GM15510 (cell line): Measurements from ENCODE around the gene ZBTB22.
A peak's percentile ranks its signal among the peaks of the same experiment; 100 is the strongest.

Experiments used
- POLR2A ChIP-seq: IDR thresholded peaks from 3 replicates; pipeline ENCODE4 v1.6.1; 2011; ENCODE audit warnings: borderline replicate concordance; ENCODE audit not compliant: insufficient read length; ENCODE audit errors: extremely low read depth

Gene ZBTB22

GRCh38 chr6:33292996-33293682 is 24.4 kb downstream of the ZBTB22 start:
- no peak for TF ChIP-seq POLR2A

DNA sequence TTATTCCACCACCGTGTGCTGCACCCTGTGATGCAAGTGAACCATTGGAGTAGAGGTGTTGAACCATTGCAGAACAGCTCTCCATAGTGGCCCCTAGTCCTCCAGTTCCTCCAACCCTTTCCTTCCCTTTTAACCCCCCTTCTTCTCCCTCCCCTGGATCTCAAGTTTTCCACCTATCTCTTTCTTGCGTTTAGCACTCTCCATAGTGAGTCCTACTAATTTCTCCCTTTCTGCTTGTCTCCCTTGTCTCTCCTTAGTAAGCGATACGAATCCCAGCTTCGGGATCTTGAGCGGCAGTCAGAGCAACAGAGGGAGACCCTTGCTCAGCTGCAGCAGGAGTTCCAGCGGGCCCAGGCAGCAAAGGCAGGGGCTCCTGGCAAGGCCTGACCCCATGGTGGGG is 27.1 kb downstream of the ZBTB22 start:
- no peak for TF ChIP-seq POLR2A

- no peak for TF ChIP-seq POLR2A
These were observed 27.7 kb downstream of the ZBTB22 start for GRCh38 chr6:33289784-33290315.

- peak; percentile 43 for TF ChIP-seq POLR2A
These were observed 28.4 kb downstream of the ZBTB22 start, which contains the start of the genes PFDN6 and WDR46 for GRCh38 chr6:33288921-33289783. Gene PFDN6, plus strand, starts transcription at chr6:33289601. Its CDS starts 256 bp downstream, at chr6:33289857. Gene WDR46, minus strand, starts transcription at chr6:33289239. Its CDS starts 69 bp downstream, at chr6:33289170.

DNA sequence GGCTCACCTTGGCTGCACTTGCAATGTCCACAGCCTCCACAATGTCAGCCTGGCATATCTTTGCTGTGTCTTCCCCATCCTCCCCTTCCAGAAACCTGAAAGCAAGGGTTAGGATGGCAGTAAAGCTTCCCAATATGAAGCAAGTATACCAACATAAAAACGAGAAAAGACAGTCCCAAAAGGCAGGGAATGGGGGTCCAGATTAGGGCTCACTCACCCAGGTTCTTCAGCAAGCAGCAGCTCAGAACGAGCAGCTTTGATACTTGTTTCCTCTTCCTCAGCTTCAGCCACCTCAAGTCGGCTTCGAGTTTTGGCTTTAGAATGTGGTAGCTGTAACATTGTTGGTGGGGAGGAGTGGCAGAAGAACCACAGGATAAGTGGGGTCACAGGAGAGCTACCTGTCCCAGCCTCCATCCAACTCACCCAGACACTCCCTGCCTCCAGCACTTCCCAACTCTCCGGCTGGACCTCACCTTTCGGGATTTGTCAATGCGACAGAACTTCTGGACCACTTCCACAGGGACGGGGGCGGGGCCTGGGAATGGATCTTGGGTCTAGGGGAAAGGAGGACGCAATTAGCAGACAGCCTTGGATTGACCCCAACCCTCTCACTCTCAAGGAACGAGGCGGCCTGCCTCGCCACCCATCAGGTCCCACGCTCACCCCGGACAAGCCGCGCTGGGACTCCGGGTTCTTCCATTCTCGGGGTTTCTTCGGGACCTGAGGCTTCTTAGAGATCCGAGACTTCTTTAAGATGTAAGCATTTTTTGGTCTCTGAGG is 29.2 kb downstream of the ZBTB22 start:
- TF ChIP-seq POLR2A, result no peak

DNA sequence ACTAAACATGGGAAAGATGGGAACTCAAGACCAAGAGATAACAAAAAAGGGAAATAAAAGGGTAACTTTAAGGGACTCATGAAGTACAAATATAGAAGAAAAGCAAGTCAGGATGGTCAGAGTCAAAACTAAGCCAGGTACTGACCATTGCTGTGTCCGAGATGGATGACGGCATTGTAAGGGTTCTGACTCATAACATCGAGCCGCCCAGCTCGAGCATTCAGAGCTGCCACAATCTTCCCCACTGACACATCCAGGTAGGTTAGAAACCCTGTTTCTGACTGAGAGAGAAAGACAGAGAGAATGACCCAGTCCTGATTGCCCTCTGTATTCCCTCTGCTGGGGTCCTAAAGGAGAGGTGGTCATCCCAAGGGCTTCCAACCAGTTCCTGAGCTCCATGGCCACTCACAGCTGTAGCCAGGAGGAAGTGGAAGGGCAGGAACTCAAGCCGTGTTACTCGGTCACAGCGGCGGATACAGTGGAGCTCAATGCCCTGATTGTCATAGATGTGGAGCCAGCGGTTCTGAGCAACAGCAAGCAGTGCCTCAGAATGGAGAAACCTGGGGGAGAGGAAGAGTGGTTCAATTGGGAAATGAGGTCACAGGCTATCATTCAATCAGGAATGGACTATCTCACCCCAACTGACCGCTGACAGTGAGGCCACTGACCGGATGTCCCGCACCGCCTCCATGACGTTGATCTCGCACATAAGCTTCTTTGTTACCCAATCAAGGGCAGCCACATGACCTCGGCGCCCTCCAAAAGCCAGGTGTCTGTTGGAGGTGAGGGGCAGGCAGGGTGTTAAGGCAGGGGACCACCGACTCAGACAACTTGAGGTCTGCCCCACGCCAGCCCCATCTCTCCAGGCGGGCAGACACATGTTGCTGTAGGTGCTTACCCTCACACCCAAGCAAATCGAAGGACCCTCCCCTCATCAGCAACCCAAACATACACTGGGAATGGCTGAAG is 30.3 kb downstream of the ZBTB22 start:
- no peak for TF ChIP-seq POLR2A

GRCh38 chr6:33280539-33280938 is 37.0 kb downstream of the ZBTB22 start:
- no peak for TF ChIP-seq POLR2A

DNA sequence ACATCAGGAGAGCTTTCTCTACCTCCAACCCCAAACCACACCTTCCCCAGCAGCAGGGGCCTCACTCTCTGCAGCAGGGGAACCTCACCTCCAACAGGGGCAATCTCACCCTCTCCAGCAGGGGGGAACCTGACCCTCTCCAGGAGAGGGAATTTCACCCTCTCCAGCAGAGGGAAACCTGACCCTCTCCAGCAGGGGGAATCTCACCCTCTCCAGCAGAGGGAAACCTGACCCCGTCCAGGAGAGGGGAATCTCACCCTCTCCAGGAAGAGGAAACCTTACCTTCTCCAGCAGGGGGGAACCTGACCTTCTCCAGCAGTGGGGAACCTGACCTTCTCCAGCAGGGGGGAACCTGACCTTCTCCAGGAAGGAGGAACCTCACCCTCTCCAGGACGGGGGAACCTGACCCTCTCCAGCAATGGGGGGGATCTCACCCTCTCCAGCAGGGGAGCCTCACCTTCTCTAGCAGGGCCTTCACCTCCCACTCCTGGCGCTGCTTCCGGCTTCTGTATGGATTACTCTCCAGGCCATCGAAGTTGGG is 37.5 kb downstream of the ZBTB22 start:
- no peak for TF ChIP-seq POLR2A

DNA sequence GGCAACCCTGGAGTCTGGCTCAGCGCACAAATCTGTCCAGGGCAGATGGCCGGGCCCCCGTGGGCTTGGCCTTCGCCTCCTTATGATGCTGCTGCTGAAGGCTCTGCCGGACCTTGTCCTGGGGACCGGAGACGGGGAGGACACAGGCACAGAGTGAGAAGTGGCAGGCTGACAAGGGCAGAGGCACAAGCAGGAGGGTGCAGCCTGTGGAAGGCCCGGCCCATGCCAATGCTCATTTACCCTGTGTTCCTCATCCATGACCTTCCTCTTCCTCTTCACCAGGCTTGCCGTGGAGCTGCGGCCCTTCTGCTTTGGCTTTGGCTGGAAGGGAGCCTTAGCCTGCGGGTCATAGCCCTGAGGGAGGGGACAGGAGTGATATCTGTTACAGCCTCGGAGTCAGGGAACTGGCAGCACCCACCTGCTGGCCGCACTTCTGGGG is 38.3 kb downstream of the ZBTB22 start:
- TF ChIP-seq POLR2A, result no peak

GRCh38 chr6:33278810-33279209 is 38.7 kb downstream of the ZBTB22 start:
- no peak for TF ChIP-seq POLR2A

GRCh38 chr6:33278392-33278741 is 39.2 kb downstream of the ZBTB22 start:
- no peak for TF ChIP-seq POLR2A

DNA sequence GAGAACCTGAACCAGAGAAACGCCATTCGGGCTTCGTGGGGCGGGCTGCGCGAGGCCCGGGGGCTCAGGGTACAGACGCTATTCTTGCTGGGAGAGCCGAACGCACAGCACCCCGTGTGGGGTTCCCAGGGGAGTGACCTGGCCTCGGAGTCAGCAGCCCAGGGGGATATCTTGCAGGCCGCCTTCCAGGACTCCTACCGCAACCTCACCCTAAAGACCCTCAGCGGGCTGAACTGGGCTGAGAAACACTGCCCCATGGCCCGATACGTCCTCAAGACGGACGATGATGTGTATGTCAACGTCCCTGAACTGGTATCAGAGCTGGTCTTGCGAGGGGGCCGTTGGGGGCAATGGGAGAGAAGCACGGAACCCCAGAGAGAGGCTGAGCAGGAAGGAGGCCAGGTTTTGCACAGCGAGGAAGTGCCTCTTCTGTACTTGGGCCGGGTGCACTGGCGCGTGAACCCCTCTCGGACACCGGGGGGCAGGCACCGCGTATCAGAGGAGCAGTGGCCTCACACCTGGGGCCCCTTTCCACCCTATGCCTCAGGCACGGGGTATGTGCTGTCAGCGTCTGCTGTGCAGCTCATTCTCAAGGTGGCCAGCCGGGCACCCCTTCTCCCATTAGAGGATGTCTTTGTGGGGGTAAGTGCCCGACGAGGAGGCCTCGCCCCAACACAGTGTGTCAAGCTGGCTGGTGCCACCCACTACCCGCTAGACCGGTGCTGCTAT is 39.7 kb downstream of the ZBTB22 start:
- TF ChIP-seq POLR2A, result no peak

GRCh38 chr6:33276864-33277662 is 40.5 kb downstream of the ZBTB22 start, which contains the start of gene B3GALT4:
Gene B3GALT4, plus strand, starts transcription at chr6:33277123. Its CDS starts 297 bp downstream, at chr6:33277420.
- TF ChIP-seq POLR2A, result peak; percentile 75

DNA sequence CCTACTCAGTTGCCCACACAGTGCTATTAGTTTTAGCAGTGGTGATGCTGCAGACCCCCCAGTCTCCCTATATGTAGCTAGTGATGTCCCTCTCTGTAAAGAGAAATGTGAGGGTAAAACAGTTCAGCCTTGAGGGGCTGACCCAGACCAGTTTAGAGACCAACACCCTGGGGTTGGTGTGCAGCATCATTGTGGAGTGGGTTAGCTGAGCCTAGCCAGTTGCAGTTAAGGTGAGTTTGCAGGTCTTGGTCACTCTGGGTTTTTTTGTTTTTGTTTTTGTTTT is 41.0 kb downstream of the ZBTB22 start:
- TF ChIP-seq POLR2A, result no peak
